Heart left ventricle (tissue), 13 donors: ENCODE measurements around the gene CYB561.

ENCODE experiments used
- CTCF ChIP-seq, 12 donors: fragments of 200-600 bp; sonication (generic) in 4 of 12; IDR thresholded peaks; one replicate each; pipeline versions ENCODE4 v1.5.0 to v1.8.0; 2018 to 2022; ENCODE audit warnings: antibody characterized with exemption in 12 of 12, mild to moderate bottlenecking in 5 of 12
- POLR2A ChIP-seq, 2 donors: fragments of 450-650 bp; IDR thresholded peaks; one replicate each; pipeline ENCODE4 v1.6.1; 2017; ENCODE audit warnings: antibody characterized with exemption in 2 of 2, mild to moderate bottlenecking in 2 of 2, moderate library complexity in 2 of 2
- donor health status: ischemic (EF 13 %, LVEDD 7.1; RV severe dilation, severe dysfunction).
- donor health status: DM: no; HTN: yes; CAD: no.
- donor health status: DM: no; HTN: no; CAD: no.
- donor health status: ischemic (EF 25% LVEDD 6.9; RV normal size, moderate dysfunction).
- donor health status: ischemic (EF 25% LVEDD 5.7; RV mildly dilated, moderate dysfunction).
- donor health status: ischemic (EF 35%, LVEDD 5.7; RV mildly dilated, moderate dysfunction).
- donor health status: nonischemic (EF 11% LVEDD 7.7; RV severe dilation, severe dysfunction).
- donor health status: DM: yes; HTN: yes; CAD: no.
- donor health status: PGD.
- donor health status: ischemic (EF 29% LVEDD 5.4; RV normal size, mild dysfunction).
- donor health status: nonischemic (EF 23%, LVEDD 6.1; RV moderate dilation, normal function).

- TF ChIP-seq CTCF (IDR thresholded peaks at IDR 0.05) (no peak), POLR2A (IDR thresholded peaks at IDR 0.05) (no peak)
Observed at GRCh38 chr17:63487014-63487339, 40.9 kb upstream of the CYB561 start.
